ENCODE measurements around the gene YPEL2.

- no peak for TF ChIP-seq ZNF670 (tag by site-specific recombination; IDR thresholded peaks at IDR 0.05; ENCODE audit: low read depth)
- TF ChIP-seq ZNF501 (tag by site-specific recombination; IDR thresholded peaks at IDR 0.05), result no peak
- TF ChIP-seq ZNF747 (tag by site-specific recombination; IDR thresholded peaks at IDR 0.05), result no peak
- no peak for TF ChIP-seq CTCF (tag by site-specific recombination; IDR thresholded peaks at IDR 0.05)
- TF ChIP-seq ZNF221 (tag by site-specific recombination; IDR thresholded peaks at IDR 0.05; ENCODE audit: borderline replicate concordance), result no peak
- TF ChIP-seq YY1 (tag by site-specific recombination; IDR thresholded peaks at IDR 0.05), result no peak
- no peak for TF ChIP-seq ZNF624 (tag by site-specific recombination; IDR thresholded peaks at IDR 0.05)
- no peak for TF ChIP-seq ZNF324 (tag by site-specific recombination; IDR thresholded peaks at IDR 0.05)
Measured at GRCh38 chr17:59371416-59372100, 40.1 kb downstream of the YPEL2 start.

Measured in HEK293 (cell line).